Neural cell (in vitro differentiated cells): ENCODE results near the gene ZC2HC1B. TPM values are rescaled to one million over a fixed set of nuclear protein-coding genes. Genes with fewer than 3 reads are reported as not detected.

Source experiments
- H2AFZ ChIP-seq: fragments of 200-600, 300-800 bp; sonication (generic), shearing (Covaris generic); 2 replicates; pipeline ENCODE4 v1.6.0; 2014; ENCODE audit warnings: low read depth, mild to moderate bottlenecking, antibody characterized with exemption, low read length, moderate library complexity
- H3F3A ChIP-seq: fragments of 200-600 bp; shearing (Covaris generic); 2 replicates; pipeline ENCODE4 v1.6.1; 2016; ENCODE audit warnings: mild to moderate bottlenecking, moderate library complexity, mixed read lengths, antibody characterized with exemption, low read length; ENCODE audit not compliant: insufficient read depth, poor library complexity, severe bottlenecking
- H3K27ac ChIP-seq: fragments of 200-600, 300-800 bp; sonication (generic), shearing (Covaris generic); 2 replicates; pipeline ENCODE4 v1.5.1; 2014; ENCODE audit warnings: mild to moderate bottlenecking, low read length, moderate library complexity
- H3K27me3 ChIP-seq: fragments of 300-800, 200-600 bp; sonication (generic), shearing (Covaris generic); 2 replicates; pipeline ENCODE4 v1.6.0; 2014; ENCODE audit warnings: mild to moderate bottlenecking, low read depth, low read length, moderate library complexity; ENCODE audit not compliant: insufficient read depth
- H3K36me3 ChIP-seq: fragments of 300-800, 200-600 bp; sonication (generic), shearing (Covaris generic); 2 replicates; pipeline ENCODE4 v1.5.1; 2014; ENCODE audit warnings: mild to moderate bottlenecking, antibody characterized with exemption, low read length, moderate library complexity; ENCODE audit not compliant: insufficient read depth
- H3K4me2 ChIP-seq: fragments of 300-800, 200-600 bp; sonication (generic), shearing (Covaris generic); 2 replicates; pipeline ENCODE4 v1.6.0; 2014; ENCODE audit warnings: mild to moderate bottlenecking, low read length
- H3K4me3 ChIP-seq: fragments of 300-800, 200-600 bp; sonication (generic), shearing (Covaris generic); 2 replicates; pipeline ENCODE4 v1.5.1; 2014; ENCODE audit warnings: mild to moderate bottlenecking, low read length, moderate library complexity
- H3K79me2 ChIP-seq: fragments of 200-600 bp; shearing (Covaris generic); replicated peaks from 2 replicates; pipeline ENCODE4 v1.6.0; 2014; ENCODE audit warnings: mild to moderate bottlenecking, low read length, moderate library complexity; ENCODE audit not compliant: insufficient read depth
- H3K9ac ChIP-seq: fragments of 300-800, 200-600 bp; sonication (generic), shearing (Covaris generic); 2 replicates; pipeline ENCODE4 v1.6.1; 2016; ENCODE audit warnings: mild to moderate bottlenecking, low read length, mixed read lengths
- H3K9me2 ChIP-seq: fragments of 200-600 bp; shearing (Covaris generic); 2 replicates; pipeline ENCODE4 v1.6.1; 2016; ENCODE audit warnings: mild to moderate bottlenecking, low read length, mixed read lengths; ENCODE audit not compliant: insufficient read depth
- H3K9me3 ChIP-seq: fragments of 200-600, 300-800 bp; sonication (generic), shearing (Covaris generic); 2 replicates; pipeline ENCODE4 v1.6.1; 2016; ENCODE audit warnings: mild to moderate bottlenecking, mixed run types, low read length, moderate library complexity, mixed read lengths
- H4K20me1 ChIP-seq: fragments of 200-600 bp; shearing (Covaris generic); 2 replicates; pipeline ENCODE4 v1.6.1; 2016; ENCODE audit warnings: mild to moderate bottlenecking, mixed run types; ENCODE audit not compliant: insufficient read depth
- CTCF ChIP-seq: fragments of 450-650 bp; IDR thresholded peaks from 2 replicates; pipeline ENCODE4 v1.5.1; 2014; ENCODE audit warnings: antibody characterized with exemption, mild to moderate bottlenecking, moderate library complexity; ENCODE audit not compliant: poor library complexity, severe bottlenecking
- EP300 ChIP-seq: fragments of 450-650 bp; conservative IDR thresholded peaks from 2 replicates; pipeline ENCODE4 v1.6.1; 2014; ENCODE audit warnings: antibody characterized with exemption, mild to moderate bottlenecking, moderate library complexity; ENCODE audit not compliant: poor library complexity, severe bottlenecking
- EZH2 ChIP-seq: fragments of 200-600, 300-800 bp; shearing (Covaris generic), sonication (generic); IDR thresholded peaks from 2 replicates; pipeline ENCODE4 v1.6.1; 2014; ENCODE audit warnings: antibody characterized with exemption, low read length, borderline replicate concordance, mild to moderate bottlenecking; ENCODE audit not compliant: insufficient read depth, poor library complexity, severe bottlenecking
- MXI1 ChIP-seq: fragments of 450-650 bp; conservative IDR thresholded peaks from 2 replicates; pipeline ENCODE4 v1.6.1; 2014; ENCODE audit warnings: antibody characterized with exemption, mild to moderate bottlenecking; ENCODE audit not compliant: poor library complexity, severe bottlenecking
- POLR2AphosphoS5 ChIP-seq: IDR thresholded peaks from 2 replicates; pipeline ENCODE4 v1.6.1; 2012
- RAD21 ChIP-seq: fragments of 450-650 bp; conservative IDR thresholded peaks from 2 replicates; pipeline ENCODE4 v1.6.1; 2014; ENCODE audit warnings: antibody characterized with exemption, mild to moderate bottlenecking, moderate library complexity
- SMC3 ChIP-seq: fragments of 450-650 bp; conservative IDR thresholded peaks from 2 replicates; pipeline ENCODE4 v1.6.1; 2014; ENCODE audit warnings: antibody characterized with exemption, mild to moderate bottlenecking, moderate library complexity; ENCODE audit not compliant: poor library complexity
- TAF1 ChIP-seq: IDR thresholded peaks from 2 replicates; pipeline ENCODE4 v1.6.1; 2012; ENCODE audit warnings: low read depth
- polyA plus RNA-seq: library from polyadenylated mRNA; depleted of rRNA; stranded (reverse); fragments of >200 nt; gene quantifications from 2 replicates; pipeline ENCODE4 v1.2.3, GENCODE V29; 2014
- TF ChIP-seq, protein P1 (sequence below): IDR thresholded peaks from 2 replicates; pipeline ENCODE4 v1.6.1; 2012; ENCODE audit warnings: borderline replicate concordance

Gene ZC2HC1B
- polyA plus RNA-seq, 1 donor from 2014 or later: not detected

GRCh38 chr6:143885116-143885515 lies 20.8 kb downstream of the ZC2HC1B start:
- TF ChIP-seq EZH2: no peak
- no peak for TF ChIP-seq TAF1
- no peak for TF ChIP-seq CTCF
- no peak for TF ChIP-seq MXI1
- TF ChIP-seq, protein P1, sequence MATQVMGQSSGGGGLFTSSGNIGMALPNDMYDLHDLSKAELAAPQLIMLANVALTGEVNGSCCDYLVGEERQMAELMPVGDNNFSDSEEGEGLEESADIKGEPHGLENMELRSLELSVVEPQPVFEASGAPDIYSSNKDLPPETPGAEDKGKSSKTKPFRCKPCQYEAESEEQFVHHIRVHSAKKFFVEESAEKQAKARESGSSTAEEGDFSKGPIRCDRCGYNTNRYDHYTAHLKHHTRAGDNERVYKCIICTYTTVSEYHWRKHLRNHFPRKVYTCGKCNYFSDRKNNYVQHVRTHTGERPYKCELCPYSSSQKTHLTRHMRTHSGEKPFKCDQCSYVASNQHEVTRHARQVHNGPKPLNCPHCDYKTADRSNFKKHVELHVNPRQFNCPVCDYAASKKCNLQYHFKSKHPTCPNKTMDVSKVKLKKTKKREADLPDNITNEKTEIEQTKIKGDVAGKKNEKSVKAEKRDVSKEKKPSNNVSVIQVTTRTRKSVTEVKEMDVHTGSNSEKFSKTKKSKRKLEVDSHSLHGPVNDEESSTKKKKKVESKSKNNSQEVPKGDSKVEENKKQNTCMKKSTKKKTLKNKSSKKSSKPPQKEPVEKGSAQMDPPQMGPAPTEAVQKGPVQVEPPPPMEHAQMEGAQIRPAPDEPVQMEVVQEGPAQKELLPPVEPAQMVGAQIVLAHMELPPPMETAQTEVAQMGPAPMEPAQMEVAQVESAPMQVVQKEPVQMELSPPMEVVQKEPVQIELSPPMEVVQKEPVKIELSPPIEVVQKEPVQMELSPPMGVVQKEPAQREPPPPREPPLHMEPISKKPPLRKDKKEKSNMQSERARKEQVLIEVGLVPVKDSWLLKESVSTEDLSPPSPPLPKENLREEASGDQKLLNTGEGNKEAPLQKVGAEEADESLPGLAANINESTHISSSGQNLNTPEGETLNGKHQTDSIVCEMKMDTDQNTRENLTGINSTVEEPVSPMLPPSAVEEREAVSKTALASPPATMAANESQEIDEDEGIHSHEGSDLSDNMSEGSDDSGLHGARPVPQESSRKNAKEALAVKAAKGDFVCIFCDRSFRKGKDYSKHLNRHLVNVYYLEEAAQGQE: no peak
- TF ChIP-seq RAD21: no peak
- TF ChIP-seq SMC3: no peak
- no peak for TF ChIP-seq EP300
- no peak for TF ChIP-seq POLR2AphosphoS5
- Histone ChIP-seq H3K9ac (no peak overlapping the region), H2AFZ (no peak overlapping the region), H3K9me3 (no peaks in the 10 kb centered on the region), H3K9me2 (no peaks in the 10 kb centered on the region), H3K79me2 (no peaks in the 10 kb centered on the region), H4K20me1 (no peaks in the 10 kb centered on the region), H3K27me3 (no peaks in the 10 kb centered on the region), H3F3A (no peaks in the 10 kb centered on the region), H3K4me3 (no peak overlapping the region), H3K4me2 (no peak overlapping the region), H3K36me3 (no peaks in the 10 kb centered on the region), H3K27ac (no peak overlapping the region)

DNA sequence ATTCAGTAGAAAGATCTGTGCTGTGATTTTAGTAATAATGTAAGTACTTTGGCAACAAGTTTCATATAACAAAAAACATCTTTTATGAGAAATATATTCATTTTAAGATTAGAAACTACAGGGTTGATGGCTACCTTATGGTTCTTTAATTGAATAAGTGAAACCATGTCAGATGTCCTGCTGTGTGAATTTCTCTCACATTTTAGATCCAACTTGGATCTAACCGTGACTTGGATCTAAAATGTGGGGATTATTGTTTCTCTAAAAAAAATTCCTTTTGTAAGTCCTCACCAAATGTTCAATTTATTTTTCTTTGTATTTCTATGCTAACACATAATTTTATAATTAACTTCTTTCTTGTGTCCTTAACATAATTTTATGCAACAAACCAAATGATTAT lies 30.4 kb downstream of the ZC2HC1B start:
- no peaks in the 10 kb centered on the region for H3K9me2 ChIP-seq
- H3F3A ChIP-seq: no peaks in the 10 kb centered on the region
- no peaks in the 10 kb centered on the region for H3K79me2 ChIP-seq
- H3K27me3 ChIP-seq: no peaks in the 10 kb centered on the region
- H3K4me2 ChIP-seq: no peak overlapping the region
- H3K27ac ChIP-seq: no peak overlapping the region
- no peaks in the 10 kb centered on the region for H3K9me3 ChIP-seq
- TF ChIP-seq SMC3: no peak
- no peak for TF ChIP-seq EZH2
- no peak for TF ChIP-seq TAF1
- TF ChIP-seq EP300: no peak
- TF ChIP-seq CTCF: no peak
- TF ChIP-seq, protein P1: no peak
- TF ChIP-seq POLR2AphosphoS5: no peak
- TF ChIP-seq MXI1: no peak
- H3K4me3 ChIP-seq: no peak overlapping the region
- H3K9ac ChIP-seq: no peak overlapping the region
- H4K20me1 ChIP-seq: no peaks in the 10 kb centered on the region
- no peaks in the 10 kb centered on the region for H3K36me3 ChIP-seq
- no peak overlapping the region for H2AFZ ChIP-seq
